OCI-LY7 (cell line): ENCODE data around the gene UVRAG.

ENCODE experiments used
- CTCF ChIP-seq: fragments of 200-600 bp; sonication (generic); conservative IDR thresholded peaks from 2 replicates; pipeline ENCODE4 v1.5.1; 2014; ENCODE audit warnings: mild to moderate bottlenecking, antibody characterized with exemption, low read length, moderate library complexity, mixed read lengths
- EZH2phosphoT487 ChIP-seq: fragments of 200-600 bp; sonication (generic); IDR thresholded peaks from 2 replicates; pipeline ENCODE4 v1.6.1; 2018; ENCODE audit warnings: low read depth, borderline replicate concordance, mild to moderate bottlenecking, mixed run types, antibody characterized with exemption, low read length, moderate library complexity, mixed read lengths

GRCh38 chr11:76134239-76134638 lies 319.2 kb downstream of the UVRAG start:
- no peak for TF ChIP-seq CTCF
- TF ChIP-seq EZH2phosphoT487 = no peak
